ENCODE results near the gene CACUL1.

Gene CACUL1

DNA sequence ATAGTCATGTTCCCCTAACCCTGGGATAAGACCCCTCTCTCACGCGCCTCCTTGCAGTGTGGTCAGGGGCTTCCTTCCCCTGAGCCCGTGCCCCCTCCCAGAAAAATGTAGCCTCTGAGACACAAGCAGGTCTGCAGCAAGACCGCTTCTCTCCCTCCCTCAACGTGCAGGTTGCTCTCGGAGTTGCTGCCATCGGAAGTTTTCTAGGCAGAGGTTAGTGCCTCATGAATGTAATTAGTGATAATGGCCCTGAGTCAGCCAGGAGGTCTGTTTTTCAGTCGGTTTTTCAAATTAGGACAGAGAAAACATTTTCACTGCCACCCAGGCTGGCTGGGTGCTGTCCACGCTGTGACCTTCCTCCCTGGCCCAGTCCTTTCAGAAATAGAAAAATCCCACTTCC lies 116.1 kb downstream of the CACUL1 start:
- DNase-seq (ENCODE audit: low read depth in 2 of 2) = no peak

GRCh38 chr10:118635674-118636402 lies 118.9 kb downstream of the CACUL1 start:
- no peak for DNase-seq (ENCODE audit: low read depth in 2 of 2)

- no peak for DNase-seq (ENCODE audit: low read depth in 2 of 2)
Measured at GRCh38 chr10:118633786-118634185, 121.0 kb downstream of the CACUL1 start.

- DNase-seq (ENCODE audit: low read depth in 2 of 2) = no peak
Measured at GRCh38 chr10:118629211-118629610, 125.6 kb downstream of the CACUL1 start.

GRCh38 chr10:118628397-118628796 lies 126.4 kb downstream of the CACUL1 start:
- DNase-seq (ENCODE audit: low read depth in 2 of 2) = no peak

DNA sequence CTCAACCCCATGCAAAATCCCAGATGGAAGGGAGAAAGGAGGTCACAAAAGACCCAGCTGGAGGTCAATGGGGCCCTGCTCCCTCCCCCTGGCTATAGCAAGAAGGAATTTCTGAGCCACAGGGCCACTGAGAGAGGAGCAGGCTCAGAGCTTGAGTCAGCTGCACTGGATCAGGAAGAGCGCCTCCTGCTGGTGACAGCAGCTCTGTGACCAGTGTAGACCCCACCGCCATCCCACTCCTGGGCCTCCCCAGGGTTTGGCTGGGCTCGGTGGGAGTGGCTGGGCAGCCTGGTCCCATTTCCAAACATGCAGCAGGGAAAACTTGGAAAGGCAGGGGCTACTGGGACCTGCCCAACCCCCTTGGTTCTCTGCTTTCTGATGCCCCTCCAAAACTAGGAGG lies 127.8 kb downstream of the CACUL1 start:
- no peak for DNase-seq (ENCODE audit: low read depth in 2 of 2)

Measured in stimulated activated CD8-positive, alpha-beta memory T cell treated with anti-CD3 and anti-CD28 coated beads, Interleukin-2, amount 100 ng/mL, for 1 hour (primary cell).